HL-60 (cell line): ENCODE data around the gene RABGEF1.

Experiments
- CTCF ChIP-seq: IDR thresholded peaks from one replicate; pipeline ENCODE4 v1.5.1; 2011; ENCODE audit warnings: low read length, control low read depth, inconsistent platforms; ENCODE audit not compliant: insufficient read depth
- GABPA ChIP-seq: IDR thresholded peaks from 2 replicates; pipeline ENCODE4 v1.6.1; 2012; ENCODE audit warnings: low read depth
- POLR2AphosphoS5 ChIP-seq: IDR thresholded peaks from 2 replicates; pipeline ENCODE4 v1.6.1; 2012; ENCODE audit warnings: low read depth
- SPI1 ChIP-seq: IDR thresholded peaks from 2 replicates; pipeline ENCODE4 v1.6.1; 2012; ENCODE audit warnings: low read depth, mild to moderate bottlenecking, borderline replicate concordance
- TF ChIP-seq, protein P1 (sequence below): IDR thresholded peaks from 2 replicates; pipeline ENCODE4 v1.6.1; 2012; ENCODE audit warnings: low read depth; ENCODE audit not compliant: insufficient replicate concordance

- TF ChIP-seq CTCF (no peak), POLR2AphosphoS5 (no peak), GABPA (no peak), SPI1 (no peak)
- TF ChIP-seq, protein P1, sequence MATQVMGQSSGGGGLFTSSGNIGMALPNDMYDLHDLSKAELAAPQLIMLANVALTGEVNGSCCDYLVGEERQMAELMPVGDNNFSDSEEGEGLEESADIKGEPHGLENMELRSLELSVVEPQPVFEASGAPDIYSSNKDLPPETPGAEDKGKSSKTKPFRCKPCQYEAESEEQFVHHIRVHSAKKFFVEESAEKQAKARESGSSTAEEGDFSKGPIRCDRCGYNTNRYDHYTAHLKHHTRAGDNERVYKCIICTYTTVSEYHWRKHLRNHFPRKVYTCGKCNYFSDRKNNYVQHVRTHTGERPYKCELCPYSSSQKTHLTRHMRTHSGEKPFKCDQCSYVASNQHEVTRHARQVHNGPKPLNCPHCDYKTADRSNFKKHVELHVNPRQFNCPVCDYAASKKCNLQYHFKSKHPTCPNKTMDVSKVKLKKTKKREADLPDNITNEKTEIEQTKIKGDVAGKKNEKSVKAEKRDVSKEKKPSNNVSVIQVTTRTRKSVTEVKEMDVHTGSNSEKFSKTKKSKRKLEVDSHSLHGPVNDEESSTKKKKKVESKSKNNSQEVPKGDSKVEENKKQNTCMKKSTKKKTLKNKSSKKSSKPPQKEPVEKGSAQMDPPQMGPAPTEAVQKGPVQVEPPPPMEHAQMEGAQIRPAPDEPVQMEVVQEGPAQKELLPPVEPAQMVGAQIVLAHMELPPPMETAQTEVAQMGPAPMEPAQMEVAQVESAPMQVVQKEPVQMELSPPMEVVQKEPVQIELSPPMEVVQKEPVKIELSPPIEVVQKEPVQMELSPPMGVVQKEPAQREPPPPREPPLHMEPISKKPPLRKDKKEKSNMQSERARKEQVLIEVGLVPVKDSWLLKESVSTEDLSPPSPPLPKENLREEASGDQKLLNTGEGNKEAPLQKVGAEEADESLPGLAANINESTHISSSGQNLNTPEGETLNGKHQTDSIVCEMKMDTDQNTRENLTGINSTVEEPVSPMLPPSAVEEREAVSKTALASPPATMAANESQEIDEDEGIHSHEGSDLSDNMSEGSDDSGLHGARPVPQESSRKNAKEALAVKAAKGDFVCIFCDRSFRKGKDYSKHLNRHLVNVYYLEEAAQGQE: no peak
Observed at GRCh38 chr7:66735850-66736249, 4.7 kb upstream of the RABGEF1 start.
